HG03565 (cell line): ENCODE results near the gene OPN1SW.

Source experiments
- ATAC-seq: cut with Tn5 transposase; IDR thresholded peaks from one replicate; pipeline ENCODE4 v1.9.1; 2021; ENCODE audit warnings: mild to moderate bottlenecking, moderate library complexity; ENCODE audit not compliant: unreplicated experiment

OPN1SW gene

DNA sequence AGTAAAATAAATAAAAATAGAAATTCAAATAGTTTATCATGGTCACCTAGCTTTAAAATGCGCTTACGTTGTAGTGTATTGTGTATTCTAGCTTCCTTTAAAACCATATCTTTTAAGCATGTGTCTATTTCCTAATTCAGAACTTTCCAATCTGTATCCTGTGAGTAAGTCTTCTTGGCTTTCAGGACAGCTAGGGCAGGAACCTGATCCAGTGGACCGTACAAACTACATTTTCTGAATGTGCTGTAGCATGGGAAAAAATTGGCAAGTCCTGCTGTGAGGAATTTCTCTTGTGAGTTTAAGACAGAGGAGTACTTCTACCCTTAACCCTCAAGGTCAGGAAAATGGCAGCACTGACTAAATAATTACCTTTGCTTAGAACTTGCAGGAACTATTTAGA, 12.1 kb downstream of the OPN1SW start:
- ATAC-seq = no peak

DNA sequence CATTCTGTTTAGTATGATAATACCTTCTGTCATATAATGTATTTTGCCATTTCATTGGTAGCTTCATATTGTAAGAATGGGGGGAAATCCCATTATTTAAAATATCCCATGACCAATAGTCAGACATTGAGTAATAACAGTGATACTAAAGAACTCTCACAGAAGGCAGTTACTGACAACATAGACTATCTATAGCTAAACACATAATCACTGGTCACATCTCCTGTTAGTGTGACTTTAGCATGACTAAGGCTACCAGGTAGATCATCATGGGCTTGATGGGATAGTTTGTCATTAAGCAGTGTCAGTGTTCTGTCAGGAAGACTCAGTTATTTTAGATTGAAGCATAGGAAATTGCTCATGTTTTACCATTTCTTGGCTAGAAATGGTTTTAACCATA, 16.4 kb downstream of the OPN1SW start:
- no peak for ATAC-seq

DNA sequence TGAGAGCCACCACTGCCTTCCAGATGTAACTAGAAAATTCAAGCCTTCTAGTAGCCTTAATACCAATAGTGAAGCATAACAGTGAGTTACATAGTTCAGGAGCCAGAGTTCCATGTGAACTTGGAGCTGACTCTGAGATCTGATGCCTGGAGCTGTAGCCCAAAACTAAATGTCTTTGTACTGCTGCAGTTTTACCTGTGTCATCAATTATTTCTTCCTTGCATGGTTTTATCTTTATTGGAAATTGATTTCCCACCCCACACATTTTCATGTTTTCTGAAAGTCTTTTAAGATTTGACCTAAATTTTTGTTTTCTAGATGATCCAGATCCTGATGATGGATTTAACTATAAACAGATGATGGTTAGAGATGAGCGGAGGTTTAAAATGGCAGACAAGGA, 17.0 kb downstream of the OPN1SW start:
- no peak for ATAC-seq

DNA sequence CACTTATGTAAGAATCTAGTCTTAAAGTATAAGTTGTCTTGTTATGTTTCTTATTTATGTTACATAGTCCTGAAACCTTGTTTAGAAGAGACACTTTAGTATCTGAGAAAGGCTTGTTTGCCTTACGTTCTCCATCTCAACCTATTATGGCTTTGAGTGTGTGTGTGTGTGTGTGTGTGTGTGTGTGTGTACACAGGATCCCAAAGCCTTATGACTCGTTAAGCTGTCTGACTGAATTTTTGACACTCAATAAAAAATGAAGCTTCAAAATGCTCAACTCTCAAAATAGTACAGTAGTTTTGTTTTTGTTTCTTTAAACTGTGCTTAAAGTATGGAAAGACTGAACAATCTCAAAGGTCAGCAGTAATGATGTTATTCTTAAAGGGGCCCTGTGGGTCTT, 18.4 kb downstream of the OPN1SW start:
- ATAC-seq = no peak

DNA sequence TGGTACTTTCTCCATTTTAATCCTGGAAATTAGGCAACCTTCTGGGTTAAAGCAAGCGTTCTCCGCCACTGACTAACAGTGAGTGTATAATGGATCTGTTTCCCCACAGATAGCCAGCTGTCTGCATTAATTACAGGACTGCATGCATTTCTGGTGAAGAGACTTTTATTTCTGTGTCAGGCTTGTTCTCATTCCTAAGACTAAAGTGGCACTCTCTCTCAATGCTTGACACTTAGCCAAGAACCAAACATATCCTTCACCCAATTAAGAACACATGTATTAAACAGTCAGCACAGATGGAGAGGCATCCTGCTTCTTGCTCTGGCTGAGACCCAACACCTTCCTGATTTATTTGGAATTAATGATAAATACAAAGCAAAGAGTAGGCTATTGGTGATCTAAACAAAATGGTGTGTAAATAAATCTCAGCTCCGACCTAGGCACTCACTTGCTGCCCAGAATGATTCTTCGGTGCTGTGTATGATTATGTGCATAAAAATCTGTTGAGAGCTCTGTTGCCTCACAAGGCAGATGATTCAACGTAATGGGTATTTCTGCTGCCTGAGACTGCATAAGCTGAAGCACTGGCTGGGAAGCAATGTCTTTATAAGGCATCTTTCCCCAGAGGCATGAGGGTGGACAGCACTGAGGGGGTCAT, 19.6 kb downstream of the OPN1SW start:
- ATAC-seq = no peak

DNA sequence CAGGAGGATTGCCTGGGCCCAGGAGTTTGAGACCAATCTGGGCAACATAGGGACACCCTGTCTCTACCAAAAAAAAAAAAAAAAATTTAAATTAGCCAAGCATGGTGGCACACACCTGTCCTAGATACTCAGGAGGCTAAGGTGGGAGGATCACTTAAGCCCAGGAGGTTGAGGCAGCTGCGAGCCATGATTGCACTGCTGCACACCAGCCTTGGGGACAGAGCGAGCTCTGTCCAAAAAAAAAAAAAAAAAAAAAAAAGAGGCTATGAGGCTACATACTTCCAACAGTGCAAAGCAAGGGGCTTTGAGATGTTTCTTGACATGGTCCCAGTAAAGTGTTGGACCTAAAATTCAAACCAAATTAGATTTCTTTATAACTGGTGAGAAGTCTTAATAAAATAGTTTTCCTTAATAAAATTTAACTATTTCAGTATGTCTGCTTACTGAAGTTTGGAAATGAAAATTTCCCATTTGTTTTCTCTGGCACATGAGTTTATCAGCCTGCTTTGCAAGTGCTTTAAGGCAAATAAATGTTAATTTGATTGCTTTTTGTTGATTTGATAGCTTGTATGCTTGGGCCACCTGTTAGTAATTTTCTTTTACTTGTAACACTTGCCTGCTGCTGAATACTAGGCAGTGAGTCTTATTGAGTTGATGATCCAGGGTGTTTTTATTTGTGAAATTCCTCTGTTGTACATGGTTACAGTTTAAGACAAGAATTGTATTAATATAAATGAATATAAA, 20.3 kb downstream of the OPN1SW start:
- ATAC-seq = no peak

DNA sequence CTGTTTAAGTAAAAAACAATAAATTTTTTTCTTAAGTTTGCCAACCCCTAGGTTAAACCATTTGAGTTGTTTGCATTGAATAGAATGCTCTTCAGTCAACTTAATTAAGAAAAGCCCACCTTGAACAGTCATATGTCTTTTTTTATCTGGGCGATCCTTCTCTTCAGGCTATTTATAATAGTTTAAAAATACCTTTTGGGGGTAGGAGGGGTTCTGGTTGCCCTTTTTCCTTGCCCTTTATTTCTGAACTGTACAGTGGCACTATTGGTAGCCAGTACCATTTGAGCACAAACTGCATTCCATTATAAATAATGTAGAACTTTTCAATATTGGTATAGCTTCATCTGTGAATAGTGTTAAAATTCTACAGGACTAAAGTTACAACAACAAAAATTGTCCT, 23.3 kb downstream of the OPN1SW start:
- ATAC-seq = no peak

DNA sequence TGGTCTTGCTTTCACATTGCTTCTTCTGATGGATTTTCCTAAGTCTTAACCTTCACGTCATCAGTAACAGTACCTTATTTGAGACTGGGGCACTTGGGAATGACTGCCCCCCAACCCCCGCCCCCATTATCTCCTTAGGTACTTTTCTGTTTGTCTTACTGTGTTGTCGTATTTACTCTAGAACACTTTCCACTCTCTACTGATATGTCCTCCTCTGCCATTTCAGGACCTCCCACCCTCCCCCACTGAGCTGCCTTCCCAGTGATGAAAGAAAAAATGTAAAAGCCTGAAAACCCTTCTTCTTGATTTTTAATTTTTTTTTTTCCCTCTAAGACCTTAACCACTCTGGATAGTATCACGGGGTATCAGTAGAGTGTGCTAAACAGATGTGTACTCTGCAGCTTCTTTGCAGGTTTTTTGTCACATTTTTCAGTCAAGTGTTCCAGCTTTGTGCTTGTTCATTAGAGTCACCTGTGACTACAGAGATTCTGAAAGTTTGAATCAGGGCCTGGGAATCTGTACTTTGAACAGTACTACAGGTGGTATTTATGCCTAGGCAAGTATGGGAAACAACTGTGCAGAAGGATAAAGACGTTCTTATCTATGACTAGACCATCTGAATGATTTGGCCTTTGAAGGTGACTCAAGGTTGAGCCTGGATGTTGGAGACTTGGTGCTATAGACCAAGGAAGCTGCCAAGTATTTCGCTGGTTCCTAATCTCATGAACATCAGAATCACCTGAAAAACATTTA, 28.1 kb downstream of the OPN1SW start:
- ATAC-seq = no peak

DNA sequence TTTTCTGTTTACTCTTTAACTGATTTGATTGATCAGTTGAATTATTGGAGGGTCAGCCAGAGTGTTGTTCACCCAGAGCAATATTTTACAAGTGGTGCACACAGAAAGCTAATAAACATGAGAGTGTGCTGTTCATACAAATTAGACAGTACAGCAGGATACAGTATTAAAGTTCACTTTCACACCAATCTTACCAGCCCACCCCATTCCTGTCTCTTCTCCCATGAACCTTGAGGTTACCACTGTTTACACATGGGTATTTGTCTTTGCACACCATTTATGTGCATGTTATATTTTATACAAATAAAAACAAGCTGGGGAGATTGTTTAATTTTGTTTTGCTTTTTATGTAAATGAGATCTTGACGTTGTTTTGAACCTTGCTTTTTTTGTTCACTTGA, 29.9 kb downstream of the OPN1SW start:
- ATAC-seq = no peak

DNA sequence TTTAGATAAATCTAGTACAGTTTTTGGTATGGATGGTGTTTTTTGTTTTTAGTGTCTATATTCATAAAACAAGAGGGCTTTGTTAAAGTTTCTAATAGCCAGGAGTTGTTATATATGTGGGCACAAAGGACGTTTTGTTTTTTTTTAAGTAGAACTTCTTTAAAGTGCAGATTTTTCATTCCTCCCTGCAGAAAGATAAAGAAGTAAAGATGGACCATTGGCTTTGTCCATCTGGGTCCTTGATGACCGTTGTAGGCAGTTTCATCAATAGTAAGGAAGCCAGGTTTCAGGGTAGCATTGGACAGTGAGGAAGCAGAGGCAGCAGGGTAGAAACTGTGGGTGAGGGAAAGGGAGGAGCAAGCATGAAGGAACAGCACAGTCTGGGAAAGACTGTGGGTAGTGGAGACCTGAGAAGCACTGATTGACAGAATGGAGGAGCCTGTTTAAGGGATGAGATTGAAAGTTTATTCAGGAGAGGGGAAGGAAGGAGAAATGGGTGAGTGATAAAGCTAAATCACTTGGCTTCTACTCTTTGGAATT, 31.2 kb downstream of the OPN1SW start:
- ATAC-seq = no peak

DNA sequence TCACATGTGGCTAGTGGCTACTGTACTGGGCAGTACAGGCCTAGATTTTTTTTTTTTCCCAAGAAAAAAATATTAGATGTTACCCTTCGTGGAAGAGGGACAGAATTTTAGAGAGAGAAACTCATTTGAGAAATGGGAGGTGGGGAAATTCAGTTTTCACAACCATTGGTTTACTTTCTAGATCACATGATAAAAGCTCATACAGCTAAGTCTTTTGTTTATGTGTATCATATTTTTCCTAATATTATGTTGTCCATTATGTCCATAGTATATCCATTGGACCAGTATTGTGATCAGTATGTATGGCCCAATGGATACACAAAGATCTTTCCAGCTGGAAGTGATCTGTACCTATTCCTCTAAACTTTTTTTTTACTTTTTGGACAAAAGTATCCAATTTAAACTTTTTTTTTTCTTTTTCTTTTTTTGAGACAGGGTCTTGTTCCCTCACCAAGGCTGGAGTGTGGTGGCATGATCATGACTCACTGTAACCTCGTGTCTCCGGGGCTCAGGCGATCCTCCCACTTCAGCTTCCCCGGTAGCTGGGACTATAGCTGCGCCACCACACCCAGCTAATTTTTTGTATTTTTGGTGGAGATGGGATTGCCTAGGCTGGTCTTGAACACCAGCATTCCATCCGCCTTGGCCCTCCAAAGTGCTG, 32.4 kb downstream of the OPN1SW start:
- ATAC-seq = no peak

DNA sequence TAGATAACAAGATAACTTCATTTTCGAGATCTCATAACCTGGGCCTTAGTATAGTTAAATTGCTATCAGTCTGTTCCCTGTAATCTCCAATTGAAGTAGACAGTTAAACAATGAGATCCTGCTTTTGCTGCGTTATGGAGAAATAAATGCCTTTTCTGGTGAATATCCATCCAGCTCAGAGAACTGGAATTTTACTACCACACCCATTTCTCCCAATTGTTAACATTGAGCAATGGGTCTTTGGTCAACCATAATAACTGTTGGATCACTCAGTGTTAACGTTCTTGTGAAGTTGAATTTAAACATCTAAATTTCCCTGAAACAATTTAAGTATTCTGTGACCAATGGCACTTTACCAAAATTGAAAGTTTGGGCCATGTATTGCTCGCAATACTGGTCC, 33.4 kb downstream of the OPN1SW start:
- ATAC-seq = no peak

DNA sequence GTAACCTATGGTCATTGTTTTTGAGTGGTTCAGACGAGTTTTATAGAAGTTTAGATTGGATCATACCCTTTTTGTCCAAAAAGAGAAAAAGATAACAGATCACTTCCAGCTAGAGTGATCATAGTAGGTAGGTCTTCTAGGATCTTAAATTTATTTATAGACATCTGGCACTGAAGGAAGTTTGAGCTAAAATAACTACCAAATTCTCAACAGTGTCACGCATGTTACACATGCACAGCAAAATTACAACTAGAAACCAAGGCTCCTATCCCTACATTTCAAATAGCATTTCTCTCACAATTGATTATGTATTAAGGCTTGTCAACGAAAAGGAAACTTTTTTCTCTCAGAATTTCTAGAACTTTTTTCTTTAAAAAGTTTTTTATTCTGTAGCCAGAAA, 34.1 kb downstream of the OPN1SW start:
- ATAC-seq = no peak

DNA sequence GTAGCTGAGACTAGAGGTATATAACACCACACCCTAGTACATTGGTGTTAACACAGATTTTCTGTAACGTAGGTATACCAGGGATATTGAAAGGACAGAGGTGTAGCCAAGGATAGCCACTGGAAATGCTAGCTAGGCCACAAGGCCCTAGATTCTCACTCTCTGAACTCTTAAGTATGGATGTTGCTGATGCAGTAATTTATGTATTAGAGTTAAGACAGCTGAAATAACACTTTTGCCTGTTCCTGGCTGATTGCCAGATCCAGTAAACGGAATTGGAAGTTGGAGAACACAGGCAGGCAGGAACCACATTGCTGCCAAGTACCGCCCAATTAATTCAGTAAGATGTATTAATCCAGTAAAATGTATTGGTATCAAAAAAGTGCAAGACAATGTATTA, 34.6 kb downstream of the OPN1SW start:
- ATAC-seq = no peak

DNA sequence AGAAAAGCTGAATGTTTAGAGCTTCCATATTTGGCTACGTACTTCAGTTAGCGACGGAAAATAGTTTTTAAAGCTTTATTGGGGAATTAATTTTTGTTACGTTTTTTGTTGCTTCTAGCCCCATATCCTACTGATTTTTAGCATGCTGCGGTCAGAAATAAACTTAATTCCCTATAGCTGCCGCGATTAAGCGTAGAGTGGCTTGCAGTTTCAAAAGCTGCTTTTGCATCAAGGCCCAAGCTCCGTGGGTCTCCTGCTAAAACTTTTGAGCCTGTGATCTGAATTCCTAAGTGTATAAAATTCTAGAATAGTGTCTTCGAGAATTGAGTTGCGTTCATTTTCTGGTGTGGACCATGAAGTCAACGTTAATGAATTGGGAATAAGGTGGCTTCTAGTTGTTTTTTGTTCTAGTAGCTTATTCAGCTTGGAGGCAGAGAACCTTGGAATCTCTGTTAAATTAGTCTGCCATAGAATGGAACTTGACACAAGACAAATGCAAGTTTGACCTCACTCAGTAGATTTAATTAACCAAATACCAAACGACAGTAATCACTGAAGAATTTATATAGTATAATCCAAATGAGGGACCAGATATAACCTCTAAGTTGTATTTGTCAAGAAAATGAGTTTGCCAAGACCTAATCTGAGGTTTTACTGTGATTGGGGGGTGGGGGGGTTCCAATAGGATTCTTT, 35.5 kb downstream of the OPN1SW start:
- no peak for ATAC-seq

DNA sequence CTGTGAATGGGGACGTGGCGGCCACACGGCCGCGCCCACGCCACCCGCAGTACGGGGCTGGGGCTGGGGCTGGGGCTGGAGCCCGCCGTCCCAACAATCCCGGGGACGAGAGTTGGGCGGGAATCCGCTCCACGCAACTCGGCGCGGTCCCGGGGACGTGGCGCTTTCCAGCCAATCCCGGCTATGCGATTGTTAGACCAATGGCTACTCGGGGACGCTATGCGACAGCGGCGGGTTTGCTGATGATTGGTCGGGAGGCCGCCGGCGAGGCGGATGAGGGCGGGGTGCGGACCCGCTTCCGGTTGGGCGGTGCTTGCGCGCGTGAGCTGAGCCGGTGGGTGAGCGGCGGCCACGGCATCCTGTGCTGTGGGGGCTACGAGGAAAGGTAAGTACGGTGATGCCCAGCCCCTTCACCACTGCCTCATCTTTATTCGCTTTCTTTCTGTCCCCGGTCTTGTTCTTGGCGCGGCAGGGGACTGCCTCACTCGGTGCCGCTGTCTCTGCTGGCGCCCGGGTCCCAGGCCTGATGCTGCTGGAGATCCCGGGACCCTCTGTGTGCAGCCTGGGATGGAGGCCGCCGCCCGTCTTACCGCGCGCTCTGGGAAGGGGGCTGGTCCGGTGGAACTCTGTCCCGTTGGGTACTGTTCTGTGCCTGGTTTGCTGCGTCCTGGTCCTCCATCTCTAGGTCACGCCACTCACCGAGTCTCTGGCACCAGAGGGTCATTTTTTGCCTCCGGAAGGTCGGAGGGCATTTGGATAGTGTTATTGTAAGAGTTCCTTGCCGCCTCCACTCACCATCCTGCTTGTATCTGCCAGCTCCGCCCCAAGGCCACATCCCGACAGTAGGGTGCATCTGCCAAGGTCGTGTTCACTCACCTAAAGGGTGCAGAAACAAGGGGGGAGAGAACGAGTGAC, 36.3 kb downstream of the OPN1SW start, which contains the start of gene CALU:
Gene CALU (plus strand): TSS at position 312 of the 915 bp plus-strand sequence. CDS start 9,225 bp downstream, outside the sequence.
- ATAC-seq = peak; percentile 95

DNA sequence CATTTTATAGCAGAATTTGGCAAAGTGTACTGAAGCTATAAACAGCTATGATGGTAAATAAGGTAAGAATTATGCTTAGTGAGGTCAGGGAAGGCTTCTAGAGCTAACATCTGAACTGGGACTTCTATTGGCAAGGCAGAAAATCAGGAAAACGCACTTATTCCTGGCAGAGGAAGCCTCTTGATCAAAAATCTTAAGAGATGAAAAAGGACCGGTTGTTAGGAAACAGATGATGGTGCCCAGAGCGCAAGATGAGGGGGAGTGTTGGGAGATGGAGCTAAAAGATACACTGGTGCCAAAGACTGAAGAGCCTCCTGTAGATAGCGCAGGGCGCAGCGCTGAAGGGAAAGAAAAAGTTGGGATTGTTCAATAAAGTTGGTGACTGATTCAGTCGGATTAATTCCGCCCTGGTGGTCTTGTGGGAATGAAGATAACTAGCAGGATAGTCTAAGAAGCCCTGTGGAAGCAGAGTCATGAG, 37.0 kb downstream of the OPN1SW start:
- no peak for ATAC-seq

DNA sequence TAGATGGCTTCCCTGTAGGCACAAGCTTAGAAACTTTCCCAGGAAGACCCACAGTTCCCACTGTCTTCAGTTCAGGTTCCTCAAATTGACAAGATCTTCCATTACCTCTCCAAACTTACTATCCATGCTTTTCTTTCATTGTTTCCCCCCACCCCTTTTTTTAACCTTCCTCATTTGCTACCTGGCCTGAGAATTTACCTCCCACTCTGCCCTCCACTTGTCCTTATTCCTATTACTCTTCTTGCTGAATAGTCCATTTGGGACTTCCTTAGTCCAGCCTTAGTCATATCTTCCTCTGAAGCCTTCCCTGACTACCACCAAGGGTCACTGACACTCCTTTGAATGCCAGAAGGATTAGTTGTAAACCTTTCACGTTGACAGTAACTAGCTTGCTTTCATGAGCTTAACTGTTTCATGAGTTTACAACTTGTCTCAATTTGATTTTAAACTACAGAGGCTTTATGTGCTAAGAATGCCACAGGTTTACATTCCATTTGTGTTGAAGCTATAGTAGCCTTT, 37.7 kb downstream of the OPN1SW start:
- no peak for ATAC-seq

DNA sequence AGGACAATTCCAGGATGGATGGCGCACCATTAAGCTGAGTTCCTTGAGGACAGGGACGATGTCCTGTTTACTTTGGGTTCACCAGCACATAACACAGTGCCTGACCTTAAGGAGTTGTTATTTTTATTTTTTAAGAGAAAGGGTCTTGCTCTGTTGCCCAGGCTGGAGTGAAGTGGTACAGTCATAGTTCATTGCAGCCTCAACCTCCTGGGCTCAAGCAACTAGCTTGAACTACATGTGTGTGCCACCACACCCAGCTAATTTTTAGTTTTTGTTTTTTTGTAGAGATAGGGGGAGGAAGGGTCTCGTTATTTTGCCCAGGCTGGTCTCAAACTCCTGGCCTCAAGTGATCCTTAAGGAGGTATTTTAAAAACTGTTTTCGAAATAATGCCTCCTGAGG, 38.2 kb downstream of the OPN1SW start:
- ATAC-seq = no peak
